Measurements from ENCODE around the gene BMP10.

DNA sequence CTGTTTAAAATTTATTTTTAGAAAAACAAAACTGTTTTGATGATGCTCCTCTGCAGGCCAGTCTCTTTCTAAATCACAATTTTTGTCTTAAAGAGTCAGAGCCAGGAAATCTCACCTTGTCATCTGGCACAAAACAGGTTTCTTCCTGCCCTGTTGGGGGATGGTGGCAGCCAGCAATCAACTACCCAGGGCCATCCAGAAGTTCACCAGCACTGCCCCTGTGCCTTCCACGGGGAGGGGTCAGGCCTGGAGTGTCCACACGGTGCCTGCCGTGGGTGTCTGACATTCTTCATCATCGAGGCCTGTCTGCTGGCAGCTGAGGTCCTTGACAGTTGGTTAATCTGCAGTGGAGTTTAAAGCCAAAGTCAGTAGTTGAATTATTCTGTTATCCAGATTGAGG is 40.0 kb upstream of the BMP10 start:
- TF ChIP-seq POLR2A (IDR thresholded peaks at IDR 0.05), result no peak
- TF ChIP-seq, protein P1, sequence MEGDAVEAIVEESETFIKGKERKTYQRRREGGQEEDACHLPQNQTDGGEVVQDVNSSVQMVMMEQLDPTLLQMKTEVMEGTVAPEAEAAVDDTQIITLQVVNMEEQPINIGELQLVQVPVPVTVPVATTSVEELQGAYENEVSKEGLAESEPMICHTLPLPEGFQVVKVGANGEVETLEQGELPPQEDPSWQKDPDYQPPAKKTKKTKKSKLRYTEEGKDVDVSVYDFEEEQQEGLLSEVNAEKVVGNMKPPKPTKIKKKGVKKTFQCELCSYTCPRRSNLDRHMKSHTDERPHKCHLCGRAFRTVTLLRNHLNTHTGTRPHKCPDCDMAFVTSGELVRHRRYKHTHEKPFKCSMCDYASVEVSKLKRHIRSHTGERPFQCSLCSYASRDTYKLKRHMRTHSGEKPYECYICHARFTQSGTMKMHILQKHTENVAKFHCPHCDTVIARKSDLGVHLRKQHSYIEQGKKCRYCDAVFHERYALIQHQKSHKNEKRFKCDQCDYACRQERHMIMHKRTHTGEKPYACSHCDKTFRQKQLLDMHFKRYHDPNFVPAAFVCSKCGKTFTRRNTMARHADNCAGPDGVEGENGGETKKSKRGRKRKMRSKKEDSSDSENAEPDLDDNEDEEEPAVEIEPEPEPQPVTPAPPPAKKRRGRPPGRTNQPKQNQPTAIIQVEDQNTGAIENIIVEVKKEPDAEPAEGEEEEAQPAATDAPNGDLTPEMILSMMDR (IDR thresholded peaks at IDR 0.05), result no peak
